NCI-H2107 treated with DMSO at 0.1 percent for 48 hours (cell line): Measurements from ENCODE around the gene ZNF768.
"Not testable (repeated sequence)": the region's sequence is repeated elsewhere in the genome, so short reads cannot be mapped to it uniquely, and the experiment has no call there.

Experiments
- DNase-seq: peaks from one replicate; lab custom pipeline; 2025; ENCODE audit not compliant: unreplicated experiment; lab: John Stamatoyannopoulos, UW

ZNF768 gene

DNA sequence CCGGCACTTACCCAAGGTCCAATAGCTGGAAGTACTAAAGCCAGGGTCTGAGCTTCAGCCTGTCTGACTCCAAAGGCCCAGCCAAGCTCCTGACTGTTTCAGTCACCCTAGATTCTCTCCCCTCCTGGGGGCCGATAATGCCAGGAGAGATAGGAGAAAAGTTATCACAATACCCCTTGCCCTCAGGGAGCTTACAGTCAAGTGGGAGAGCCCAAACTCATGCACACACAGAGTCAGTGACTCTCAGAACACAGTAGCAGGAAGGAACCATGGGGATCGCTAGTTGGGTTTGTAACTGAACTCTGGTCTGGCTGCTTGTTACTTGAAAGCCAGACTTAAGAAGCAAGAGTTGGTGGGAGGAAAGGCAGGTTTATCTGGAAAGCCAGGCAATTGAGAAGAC, 14.9 kb downstream of the ZNF768 start:
- no peak for DNase-seq

DNA sequence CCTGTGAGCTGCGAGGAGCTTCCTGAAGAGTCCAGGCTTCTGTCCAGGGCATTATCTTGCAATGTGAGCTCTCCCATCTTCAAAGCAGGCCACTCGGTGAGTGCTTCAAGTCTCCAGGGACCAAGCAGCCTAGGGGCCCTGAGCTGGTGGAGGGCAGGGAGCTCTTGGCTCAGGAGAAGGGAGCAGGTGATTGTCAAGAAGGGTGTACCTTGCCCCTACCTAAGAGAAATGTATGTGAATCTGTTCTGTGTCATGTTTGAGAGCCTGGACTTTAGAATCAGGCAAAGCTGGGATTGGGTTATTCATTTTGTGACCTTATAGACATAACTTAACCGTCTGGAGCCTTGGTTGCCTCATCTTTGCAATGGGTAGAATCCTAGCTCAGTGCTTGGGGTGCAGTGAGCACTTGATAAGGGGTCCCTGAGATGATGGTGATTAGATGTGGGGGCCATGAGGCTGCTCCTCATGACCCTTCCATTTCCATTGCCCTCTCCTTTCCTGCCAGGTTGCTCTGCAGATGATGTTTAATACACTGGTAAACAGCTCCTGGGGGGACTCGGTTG, 15.9 kb downstream of the ZNF768 start:
- DNase-seq, result no peak

DNA sequence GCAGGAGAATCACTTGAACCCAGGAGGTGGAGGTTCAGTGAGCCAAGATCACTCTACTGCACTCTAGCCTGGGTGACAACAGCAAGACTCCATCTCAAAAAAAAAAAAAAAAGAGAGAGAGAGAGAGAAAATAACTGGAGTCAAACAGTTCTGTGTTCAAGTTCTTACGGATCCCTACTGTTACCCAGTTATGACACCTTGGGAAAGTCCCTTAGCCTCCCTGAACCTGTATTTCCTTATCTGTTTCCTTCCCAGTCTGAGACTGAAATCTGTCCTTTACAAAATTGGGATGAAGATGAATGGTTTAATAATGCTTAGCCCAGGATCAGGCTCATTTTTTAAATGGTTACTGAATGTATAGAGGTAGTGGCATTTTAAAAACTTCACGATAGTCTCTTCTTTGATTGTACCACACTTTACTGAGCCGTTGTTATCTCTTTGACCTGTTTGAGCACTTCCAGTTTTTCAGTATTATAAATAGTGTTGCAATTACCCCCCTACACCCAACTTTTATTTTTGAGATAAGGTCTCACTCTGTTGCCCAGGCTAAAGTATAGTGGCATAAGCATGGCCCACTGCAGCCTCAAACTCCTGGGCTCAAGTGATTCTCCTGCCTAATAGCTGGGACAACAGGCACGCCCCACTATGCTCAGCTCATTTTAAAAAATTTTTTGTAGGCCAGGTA, 17.1 kb downstream of the ZNF768 start:
- DNase-seq, result no peak

DNA sequence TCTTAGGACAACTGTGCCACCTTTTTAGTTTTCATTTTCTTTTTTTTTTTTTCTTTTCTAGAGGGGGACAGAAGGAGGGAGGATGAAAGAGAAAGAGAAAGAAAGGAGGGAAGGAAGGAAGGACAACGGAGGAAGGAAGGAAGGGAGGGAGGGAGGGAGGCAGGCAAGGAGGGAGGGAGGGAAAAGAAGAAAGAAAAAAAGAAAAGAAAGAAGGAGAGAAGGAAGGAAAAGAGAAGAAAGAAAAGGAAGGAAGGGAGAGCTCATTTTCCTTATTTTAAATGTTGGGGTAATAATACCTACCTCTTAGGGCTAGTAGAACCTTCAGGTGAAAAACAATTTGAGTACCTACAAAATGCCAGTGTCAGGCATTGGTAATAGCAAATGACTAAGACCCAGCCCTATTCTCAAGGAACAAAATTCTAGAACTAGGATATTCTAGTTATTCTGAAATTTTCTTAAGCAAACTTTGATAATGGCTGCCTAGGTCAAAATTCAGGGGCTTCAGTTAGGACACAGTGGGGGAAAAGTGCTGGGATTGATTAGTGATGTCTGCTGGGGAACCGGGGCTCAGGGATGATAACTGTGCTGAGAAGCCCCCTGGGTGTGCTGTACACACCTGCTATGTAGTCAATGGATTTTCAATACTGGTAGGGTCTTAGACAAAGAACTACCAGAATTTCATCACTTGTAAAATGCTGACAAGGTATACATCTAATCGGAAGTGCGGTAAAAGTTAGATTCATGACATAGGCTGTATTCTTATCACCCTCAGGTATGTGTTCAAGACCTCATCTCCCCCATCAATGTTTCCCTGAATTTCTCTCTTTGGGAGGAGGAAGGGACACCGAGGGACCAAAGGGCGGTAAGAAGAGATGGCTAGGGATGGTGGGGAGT, 22.7 kb downstream of the ZNF768 start:
- no peak for DNase-seq

DNA sequence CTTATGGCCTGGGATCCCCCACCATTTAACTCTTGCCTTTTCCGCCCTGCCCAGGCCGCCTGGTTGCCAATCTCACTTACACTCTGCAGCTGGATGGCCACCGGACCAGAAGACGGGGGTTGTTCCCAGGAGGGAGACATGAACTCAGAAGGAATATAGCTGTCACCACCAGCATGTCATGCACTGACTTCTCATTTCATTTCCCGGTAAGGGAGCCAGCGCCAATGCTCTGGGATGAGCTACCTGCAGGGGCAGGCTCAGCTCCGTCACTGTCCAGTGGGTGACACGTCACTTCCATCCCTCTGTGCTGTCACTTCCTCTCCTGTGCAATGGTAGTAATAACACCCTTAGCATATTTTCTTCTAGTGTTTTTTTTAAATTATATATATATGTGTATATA, 27.1 kb downstream of the ZNF768 start:
- DNase-seq, result no peak

DNA sequence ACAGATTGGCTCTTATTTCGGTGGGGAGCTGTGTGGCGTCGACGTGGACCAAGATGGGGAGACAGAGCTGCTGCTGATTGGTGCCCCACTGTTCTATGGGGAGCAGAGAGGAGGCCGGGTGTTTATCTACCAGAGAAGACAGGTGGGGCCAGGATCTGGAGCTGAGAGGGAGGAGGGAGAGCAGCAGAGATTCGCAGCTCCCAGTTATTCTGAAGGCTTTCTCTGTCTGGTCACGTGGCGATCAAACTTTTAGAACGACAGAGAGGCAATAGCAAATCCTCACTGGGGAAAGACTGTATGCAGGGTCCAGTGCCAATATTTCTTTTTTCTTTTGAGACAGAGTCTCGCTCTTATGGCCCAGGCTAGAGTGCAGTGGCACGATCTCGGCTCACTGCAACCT, 31.7 kb downstream of the ZNF768 start:
- no peak for DNase-seq

DNA sequence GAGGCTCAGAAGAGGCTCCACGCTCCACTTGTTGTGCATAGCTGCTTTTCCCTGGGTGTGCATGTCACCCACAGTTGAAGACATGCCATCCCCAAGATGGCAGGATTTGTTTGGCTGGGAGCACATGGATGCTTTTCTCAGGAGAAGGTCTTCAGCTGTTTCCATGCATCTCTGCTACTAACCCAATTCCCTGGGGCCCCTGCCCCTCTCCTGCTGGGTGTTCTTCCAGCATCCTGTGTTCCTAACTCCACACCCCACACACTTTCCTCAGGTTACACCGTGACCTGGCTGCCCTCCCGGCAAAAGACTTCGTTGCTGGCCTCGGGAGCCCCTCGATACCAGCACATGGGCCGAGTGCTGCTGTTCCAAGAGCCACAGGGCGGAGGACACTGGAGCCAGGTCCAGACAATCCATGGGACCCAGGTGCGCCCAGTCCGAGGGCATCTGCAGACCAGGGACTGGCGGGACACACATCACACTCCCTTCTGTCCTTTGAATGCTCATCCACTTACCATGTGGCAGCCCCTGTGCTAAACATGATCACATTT, 32.4 kb downstream of the ZNF768 start:
- DNase-seq, result no peak

DNA sequence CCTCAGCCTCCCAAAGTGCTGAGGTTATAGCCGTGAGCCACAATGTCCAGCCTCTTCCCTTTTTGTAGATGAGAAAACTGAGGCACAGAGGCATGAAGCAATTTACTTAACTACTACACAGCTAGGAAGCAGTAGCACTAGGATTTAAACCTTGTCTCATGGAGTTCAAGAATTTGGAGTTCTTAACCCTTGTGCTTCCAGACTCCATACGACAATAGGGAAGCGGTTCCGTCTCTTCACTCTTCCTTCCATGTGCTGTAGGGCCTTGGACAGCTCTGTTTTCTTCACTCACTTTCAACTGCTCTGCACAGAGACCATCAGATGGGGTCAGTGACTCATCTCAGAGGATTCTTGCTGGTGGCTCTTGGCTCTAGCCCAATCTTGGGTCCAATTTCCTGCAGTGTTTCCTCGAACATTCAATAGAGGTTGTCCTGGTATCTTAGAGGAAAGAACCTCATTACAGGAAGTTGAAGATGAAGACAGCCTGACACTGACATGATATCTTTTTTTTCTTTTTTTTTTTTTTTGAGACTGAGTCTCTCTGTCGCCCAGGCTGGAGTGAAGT, 34.5 kb downstream of the ZNF768 start:
- DNase-seq, result no peak

- DNase-seq, result no peak
Observed at GRCh38 chr16:30491229-30491628, 35.1 kb downstream of the ZNF768 start.

DNA sequence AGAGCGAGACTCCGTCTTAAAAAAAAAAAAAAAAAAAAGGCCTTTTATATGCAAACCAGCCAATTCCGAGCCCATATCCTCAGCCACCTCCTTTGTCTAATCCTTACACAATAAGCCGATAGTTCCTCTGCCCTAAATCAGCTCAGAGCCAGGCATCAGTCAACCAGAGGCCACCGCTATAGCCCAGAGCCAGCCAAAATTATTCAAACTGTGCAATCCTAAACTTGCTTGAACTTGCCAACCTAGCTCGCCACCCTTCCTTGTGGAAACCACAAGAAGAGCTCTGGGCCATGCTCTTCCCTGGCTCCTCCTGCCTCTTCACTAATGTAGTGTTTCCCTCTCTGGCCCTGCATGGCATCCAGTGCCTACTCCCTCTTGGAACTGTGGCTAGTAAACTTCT, 36.2 kb downstream of the ZNF768 start:
- no peak for DNase-seq

GRCh38 chr16:30488764-30489605, 37.4 kb downstream of the ZNF768 start:
- DNase-seq, result no peak

- no peak for DNase-seq
Observed at GRCh38 chr16:30485818-30486436, 40.4 kb downstream of the ZNF768 start.

DNA sequence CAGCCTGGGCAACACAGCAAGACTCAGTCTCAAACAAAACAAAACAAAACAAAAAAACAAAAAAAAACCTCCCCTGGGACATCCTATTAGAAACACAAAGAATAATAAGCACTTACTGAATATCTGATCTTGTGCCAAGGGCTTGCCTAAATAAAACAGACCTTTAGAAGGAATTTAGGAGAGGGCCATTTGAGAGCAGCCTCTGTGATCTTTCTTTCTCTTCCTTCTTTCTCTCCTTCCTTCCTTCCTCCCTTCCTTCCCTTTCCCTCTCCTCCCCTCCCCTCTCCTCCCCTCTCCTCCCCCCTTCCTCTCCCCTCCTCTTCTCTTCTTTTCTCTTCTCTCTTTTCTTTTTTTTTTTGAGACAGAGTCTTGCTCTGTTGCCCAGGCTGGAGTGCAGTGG, 41.5 kb downstream of the ZNF768 start:
- DNase-seq, result no peak

GRCh38 chr16:30482366-30482765, 44.0 kb downstream of the ZNF768 start:
- DNase-seq, result no peak

DNA sequence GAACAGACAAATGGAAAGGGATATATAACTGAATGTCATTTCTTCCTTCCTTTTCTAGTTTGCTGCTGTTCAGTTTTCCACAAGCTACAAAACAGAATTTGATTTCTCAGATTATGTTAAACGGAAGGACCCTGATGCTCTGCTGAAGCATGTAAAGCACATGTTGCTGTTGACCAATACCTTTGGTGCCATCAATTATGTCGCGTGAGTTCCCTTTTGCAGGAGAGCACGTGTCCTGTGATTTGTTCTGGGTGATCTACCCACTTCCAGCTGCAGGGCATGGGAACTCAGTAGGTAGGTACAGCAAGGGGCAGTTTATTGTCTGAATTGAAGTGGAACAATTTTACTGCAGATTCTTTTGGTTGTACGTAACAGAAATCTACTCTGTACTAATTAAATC, 45.0 kb downstream of the ZNF768 start:
- DNase-seq, result no peak

DNA sequence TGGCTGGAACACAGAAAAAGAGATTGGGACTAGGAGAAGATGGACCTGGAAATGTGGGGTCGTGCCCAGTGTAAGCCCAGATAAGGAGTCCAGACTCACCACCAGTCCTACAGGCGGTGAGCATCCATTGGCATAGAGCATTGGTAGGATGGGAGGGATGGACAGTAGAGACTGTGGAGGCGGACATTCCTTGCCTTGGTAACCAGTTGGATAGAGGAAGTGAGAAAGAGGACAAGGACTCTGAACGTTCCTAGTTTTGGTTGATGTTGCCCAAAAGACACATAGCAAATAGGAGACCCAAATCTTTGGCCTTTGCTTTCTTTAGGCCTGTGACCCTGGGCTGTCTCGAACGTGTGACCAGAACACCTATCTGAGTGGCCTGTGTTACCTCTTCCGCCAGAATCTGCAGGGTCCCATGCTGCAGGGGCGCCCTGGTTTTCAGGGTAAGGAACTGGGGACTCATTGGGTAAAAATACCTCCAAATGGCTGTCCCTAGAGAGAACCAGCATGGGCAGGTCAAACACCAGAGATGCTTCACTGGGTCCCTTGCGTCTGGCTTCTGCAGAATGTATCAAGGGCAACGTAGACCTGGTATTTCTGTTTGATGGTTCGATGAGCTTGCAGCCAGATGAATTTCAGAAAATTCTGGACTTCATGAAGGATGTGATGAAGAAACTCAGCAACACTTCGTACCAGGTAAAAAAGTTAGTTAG, 47.4 kb downstream of the ZNF768 start:
- no peak for DNase-seq

GRCh38 chr16:30477773-30478172, 48.6 kb downstream of the ZNF768 start:
- not testable (repeated sequence) for DNase-seq

- no peak for DNase-seq
Observed at GRCh38 chr16:30476991-30477390, 49.4 kb downstream of the ZNF768 start.

DNA sequence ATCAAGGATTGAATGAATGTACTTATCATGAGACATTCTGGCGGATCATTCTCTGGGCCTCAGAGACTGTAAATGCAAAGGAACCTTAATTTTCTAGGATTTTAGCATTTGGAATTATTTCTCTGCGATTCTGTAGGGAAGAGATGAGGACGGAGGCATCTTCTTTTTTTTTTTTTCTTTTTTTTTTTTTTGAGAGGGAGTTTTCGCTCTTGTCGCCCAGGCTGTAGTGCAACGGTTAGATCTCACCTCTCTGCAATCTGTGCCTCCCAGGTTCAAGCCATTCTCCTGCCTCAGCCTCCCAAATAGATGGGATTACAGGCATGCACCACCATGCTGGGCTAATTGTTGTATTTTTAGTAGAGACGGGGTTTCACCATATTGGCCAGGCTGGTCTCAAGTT, 51.7 kb downstream of the ZNF768 start:
- no peak for DNase-seq

- DNase-seq, result no peak
Observed at GRCh38 chr16:30474074-30474452, 52.3 kb downstream of the ZNF768 start.
